C4-2B (cell line): Measurements from ENCODE around the gene CHST1.

Experiments used
- H3K27ac ChIP-seq: fragments of 450-650 bp; 2 replicates; pipeline ENCODE4 v1.5.1; 2017
- CTCF ChIP-seq: fragments of 450-650 bp; conservative IDR thresholded peaks from 2 replicates; pipeline ENCODE4 v1.5.1; 2017; ENCODE audit warnings: mild to moderate bottlenecking
- ZFX ChIP-seq: fragments of 450-650 bp; IDR thresholded peaks from 2 replicates; pipeline ENCODE4 v1.6.1; 2017

CHST1 gene

GRCh38 chr11:45655831-45656230 is 9.6 kb downstream of the CHST1 start:
- no peak overlapping the region for H3K27ac ChIP-seq
- no peak for TF ChIP-seq CTCF
- no peak for TF ChIP-seq ZFX

DNA sequence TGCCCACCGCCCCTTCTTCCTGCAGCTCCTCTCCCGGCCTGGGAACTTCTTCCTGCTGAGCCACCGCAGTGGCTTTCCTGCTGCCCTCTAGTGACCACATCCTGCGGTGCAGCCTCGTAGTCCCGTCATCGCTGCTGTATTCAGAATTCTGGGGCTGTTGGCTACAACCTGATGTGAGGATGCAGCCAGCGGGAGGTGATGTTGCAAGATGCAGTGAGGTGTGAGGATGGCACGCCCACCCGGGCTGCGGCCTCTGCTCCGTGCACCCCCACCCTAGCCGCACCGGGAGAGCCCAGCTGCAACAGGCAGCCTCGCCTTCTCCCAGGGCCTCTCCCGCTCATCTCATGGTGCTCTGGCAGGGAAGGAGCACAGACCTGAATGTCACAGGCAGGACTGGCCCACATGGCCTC is 10.1 kb downstream of the CHST1 start:
- H3K27ac ChIP-seq = no peak overlapping the region
- TF ChIP-seq ZFX (no peak), CTCF (peak; percentile 97)

GRCh38 chr11:45655012-45655283 is 10.5 kb downstream of the CHST1 start:
- TF ChIP-seq CTCF = no peak
- TF ChIP-seq ZFX = no peak
- no peak overlapping the region for H3K27ac ChIP-seq

DNA sequence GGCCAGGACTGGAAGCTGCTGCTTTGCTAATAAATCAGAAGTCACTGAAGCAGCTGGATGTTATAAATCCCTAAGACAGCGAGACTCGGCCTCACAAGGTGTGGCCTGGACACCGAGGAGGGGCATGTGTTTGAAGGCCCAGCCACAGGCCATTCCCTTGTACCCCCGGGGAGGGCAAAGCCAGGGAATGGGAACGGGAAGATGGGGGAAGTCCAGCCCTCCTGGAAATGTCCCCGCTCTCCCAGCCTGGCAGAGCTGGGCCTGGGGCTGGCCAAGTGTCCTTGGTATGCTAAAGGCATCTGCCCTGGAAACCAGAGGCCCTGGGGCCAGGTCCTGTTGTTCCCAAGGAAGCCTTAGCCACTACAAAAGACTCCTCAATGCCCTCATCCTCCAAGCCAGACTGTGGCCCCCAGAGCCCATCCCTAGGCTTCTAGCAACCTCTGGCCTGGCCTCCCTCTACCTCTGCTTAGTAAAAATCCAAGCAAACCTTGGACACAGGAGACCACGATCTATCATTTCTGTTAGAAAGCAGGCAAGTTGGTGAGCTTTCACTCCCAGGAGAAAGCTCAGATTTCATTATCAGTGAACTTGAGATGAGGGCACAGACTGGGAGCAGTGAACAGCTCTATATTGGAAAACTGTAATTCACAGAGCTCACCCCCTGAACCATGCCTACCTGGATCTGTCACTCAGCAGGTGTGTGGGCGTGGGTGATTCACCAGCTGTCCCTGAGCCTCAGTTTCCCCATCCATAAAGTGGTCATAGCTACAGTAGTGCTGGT is 11.0 kb downstream of the CHST1 start:
- no peak overlapping the region for H3K27ac ChIP-seq
- no peak for TF ChIP-seq CTCF
- TF ChIP-seq ZFX = no peak

- no peak for TF ChIP-seq ZFX
- TF ChIP-seq CTCF = no peak
- H3K27ac ChIP-seq = no peak overlapping the region
Measured at GRCh38 chr11:45653277-45653676, 12.1 kb downstream of the CHST1 start.

- no peak for TF ChIP-seq CTCF
- TF ChIP-seq ZFX = no peak
- H3K27ac ChIP-seq = no peak overlapping the region
Measured at GRCh38 chr11:45652781-45653180, 12.6 kb downstream of the CHST1 start.

DNA sequence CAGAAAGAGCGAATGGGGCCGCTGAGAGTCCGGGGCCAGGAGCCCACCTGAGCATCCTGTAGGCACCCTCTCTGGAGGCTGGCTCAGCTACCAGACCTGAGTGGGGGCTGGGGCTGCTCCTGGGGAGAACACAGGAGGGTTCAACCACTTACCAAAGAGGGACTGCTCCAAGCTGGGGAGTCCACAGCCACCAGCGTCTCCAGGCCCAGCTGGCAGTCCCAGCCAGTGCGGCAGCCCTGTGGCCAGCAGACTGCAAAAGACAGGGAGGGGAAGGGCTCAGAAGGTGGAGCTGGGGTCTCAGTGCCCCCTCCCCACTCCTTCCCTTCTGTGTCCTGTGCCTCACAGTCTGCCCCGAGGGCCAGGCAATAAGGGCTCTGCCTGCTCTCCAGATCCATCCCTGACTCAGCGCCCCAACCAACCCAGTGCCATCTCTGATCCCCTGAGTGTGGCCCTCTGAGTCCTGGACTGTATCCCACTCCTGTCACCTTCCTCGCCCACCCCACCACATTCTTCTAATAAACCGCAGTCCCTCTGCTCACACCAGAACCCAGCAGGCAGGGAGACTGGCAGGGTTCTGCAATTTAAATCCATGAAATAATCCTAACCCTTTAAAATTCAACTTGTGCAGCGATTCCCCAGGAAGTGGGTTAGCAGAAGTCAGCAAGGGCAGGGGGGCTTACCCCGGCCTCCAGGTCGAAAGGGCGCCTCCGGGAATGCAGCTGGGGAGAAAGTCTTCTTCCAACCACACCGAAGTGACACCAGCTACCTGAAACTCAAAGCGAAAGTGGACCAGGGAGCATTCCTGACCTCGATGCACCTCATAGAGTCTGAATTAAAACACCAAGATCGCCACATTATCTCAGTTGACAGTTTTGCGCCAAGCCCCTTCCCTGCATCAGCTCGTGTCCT is 13.3 kb downstream of the CHST1 start:
- no peak overlapping the region for H3K27ac ChIP-seq
- TF ChIP-seq CTCF (no peak), ZFX (no peak)
